Tracheal epithelial cell (primary cell): ENCODE data around the gene DAB1. TPM values are rescaled to one million over a fixed set of nuclear protein-coding genes. Genes with fewer than 3 reads are reported as not detected.

Experiments
- total RNA-seq: library from RNA; depleted of rRNA; stranded (reverse); fragments of >200 nt; gene quantifications from 2 replicates; pipeline ENCODE4 v1.2.1, GENCODE V29; 2014

Gene DAB1
- not detected in 2 replicates for total RNA-seq

GRCh38 chr1:57423656-57424211, at the start of gene DAB1:
TSS of gene DAB1 (minus strand) at chr1:57424060. CDS start at chr1:57291030, 133,030 bp downstream.

GRCh38 chr1:56965916-56966697, 457.8 kb downstream of the DAB1 start, which contains the start of gene C8B:
TSS of gene C8B (minus strand) at chr1:56966015. CDS start at chr1:56965948, 67 bp downstream.

